ENCODE results near the gene TMEM139. TPM values are rescaled to one million over a fixed set of nuclear protein-coding genes. Genes with fewer than 3 reads are reported as not detected.
A peak's percentile ranks its signal among the peaks of the same experiment; 100 is the strongest.

Gene TMEM139
- total RNA-seq, 1 donor from 2014 or later: not detected

DNA sequence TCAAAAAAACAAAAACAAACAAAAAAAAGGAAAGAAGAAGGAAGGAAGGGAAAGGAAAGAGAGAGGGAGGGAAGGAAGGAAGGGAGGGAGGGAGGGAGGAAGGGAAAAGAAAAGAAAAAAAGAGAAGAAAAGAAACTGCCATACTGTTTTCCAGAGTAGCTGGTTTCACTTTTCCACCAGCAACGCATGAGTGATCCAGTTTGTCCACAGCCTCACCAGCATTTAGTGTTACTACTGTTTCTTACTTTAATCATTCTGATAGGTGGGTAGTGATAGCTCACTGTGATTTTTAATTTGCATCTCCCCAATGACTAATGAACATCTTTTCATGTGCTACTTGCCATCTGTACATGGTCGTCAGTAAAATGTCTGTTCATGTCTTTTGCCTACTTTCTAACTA is 11.9 kb upstream of the TMEM139 start:
- H3K4me1 Mint-ChIP-seq (ENCODE audit: unreplicated experiment): no peaks in the 10 kb centered on the region
- no peak for DNase-seq (ENCODE audit: extremely low spot score, unreplicated experiment)
- no peak overlapping the region for H3K4me3 Mint-ChIP-seq (ENCODE audit: unreplicated experiment)
- H3K9me3 Mint-ChIP-seq (ENCODE audit: unreplicated experiment): no peaks in the 10 kb centered on the region
- TF ChIP-seq, protein P1, sequence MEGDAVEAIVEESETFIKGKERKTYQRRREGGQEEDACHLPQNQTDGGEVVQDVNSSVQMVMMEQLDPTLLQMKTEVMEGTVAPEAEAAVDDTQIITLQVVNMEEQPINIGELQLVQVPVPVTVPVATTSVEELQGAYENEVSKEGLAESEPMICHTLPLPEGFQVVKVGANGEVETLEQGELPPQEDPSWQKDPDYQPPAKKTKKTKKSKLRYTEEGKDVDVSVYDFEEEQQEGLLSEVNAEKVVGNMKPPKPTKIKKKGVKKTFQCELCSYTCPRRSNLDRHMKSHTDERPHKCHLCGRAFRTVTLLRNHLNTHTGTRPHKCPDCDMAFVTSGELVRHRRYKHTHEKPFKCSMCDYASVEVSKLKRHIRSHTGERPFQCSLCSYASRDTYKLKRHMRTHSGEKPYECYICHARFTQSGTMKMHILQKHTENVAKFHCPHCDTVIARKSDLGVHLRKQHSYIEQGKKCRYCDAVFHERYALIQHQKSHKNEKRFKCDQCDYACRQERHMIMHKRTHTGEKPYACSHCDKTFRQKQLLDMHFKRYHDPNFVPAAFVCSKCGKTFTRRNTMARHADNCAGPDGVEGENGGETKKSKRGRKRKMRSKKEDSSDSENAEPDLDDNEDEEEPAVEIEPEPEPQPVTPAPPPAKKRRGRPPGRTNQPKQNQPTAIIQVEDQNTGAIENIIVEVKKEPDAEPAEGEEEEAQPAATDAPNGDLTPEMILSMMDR (IDR thresholded peaks at IDR 0.05): no peak
- H3K27ac Mint-ChIP-seq (ENCODE audit: unreplicated experiment): no peak overlapping the region
- H3K36me3 Mint-ChIP-seq (ENCODE audit: unreplicated experiment): peaks cover 20% of the 10 kb centered on the region
- H3K27me3 Mint-ChIP-seq (ENCODE audit: unreplicated experiment): no peaks in the 10 kb centered on the region

DNA sequence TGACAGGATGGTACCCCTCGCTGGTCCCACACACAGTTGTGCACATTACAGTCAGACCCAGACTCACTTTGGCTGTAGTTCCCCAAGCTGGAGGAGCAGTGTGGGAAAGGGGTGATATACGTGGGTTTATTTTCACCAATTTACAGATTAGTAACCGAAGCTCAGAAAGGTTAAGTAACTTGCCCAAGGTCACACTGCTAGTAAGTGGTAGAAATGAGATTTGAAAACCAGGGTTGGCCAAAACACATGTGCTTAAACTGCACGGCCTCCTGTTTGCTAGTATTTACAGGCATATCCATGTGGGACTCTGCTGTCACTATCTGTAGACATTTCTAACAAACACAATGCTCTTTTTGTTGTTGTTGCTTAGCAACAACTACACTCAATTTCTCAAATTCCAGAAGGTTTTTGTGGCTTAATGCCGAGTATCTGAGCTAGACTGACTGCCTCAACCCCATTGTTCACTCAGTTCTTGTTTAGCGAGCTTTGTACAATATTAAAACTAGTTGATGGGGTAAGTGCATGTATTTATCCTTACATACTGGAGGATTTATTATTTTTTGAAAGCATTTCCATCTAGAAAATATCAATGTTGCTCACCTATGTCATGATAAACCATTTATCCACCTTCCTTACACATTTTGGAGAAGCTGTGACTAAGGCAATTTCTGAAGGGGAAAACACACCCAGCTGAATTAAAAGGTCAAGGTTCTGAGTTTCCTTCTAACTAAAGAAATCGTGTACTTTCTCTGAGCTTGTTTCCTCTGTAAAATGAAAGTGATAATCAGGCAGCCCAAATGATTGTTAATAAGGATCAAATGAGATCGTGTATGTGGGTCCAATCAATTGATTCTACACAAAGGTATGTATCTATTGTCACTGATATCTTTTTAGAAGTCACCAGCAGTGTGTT is 5.3 kb upstream of the TMEM139 start:
- Mint-ChIP-seq H3K4me1 (ENCODE audit: unreplicated experiment) (peaks cover 17% of the 10 kb centered on the region), H3K9me3 (ENCODE audit: unreplicated experiment) (no peaks in the 10 kb centered on the region), H3K36me3 (ENCODE audit: unreplicated experiment) (no peaks in the 10 kb centered on the region), H3K27me3 (ENCODE audit: unreplicated experiment) (no peaks in the 10 kb centered on the region), H3K27ac (ENCODE audit: unreplicated experiment) (peak overlapping the region; percentile 74), H3K4me3 (ENCODE audit: unreplicated experiment) (no peak overlapping the region)
- no peak for DNase-seq (ENCODE audit: extremely low spot score, unreplicated experiment)
- TF ChIP-seq, protein P1 (IDR thresholded peaks at IDR 0.05): no peak

DNA sequence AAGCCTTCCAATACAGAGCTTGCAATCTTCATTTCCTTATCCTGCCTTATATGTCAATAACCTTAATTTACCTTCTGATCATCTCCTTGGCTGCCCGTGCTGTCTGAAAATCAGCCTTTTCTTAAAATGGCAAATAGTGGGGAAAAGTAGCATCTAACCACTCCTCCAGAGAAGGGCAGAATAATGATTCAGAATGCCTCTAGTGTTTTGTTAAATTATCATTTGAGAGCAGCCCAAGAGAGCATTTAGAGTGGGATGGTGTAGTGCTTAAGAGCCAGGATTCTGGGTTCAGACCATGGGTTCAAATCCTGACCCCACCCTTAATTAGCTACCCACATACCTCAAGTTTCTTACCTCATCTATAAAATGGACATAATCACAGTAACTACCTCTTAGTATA is 4.6 kb upstream of the TMEM139 start:
- TF ChIP-seq, protein P1 (IDR thresholded peaks at IDR 0.05): no peak
- H3K36me3 Mint-ChIP-seq (ENCODE audit: unreplicated experiment): no peaks in the 10 kb centered on the region
- H3K4me1 Mint-ChIP-seq (ENCODE audit: unreplicated experiment): peaks cover 17% of the 10 kb centered on the region
- no peaks in the 10 kb centered on the region for H3K9me3 Mint-ChIP-seq (ENCODE audit: unreplicated experiment)
- H3K4me3 Mint-ChIP-seq (ENCODE audit: unreplicated experiment): no peak overlapping the region
- H3K27me3 Mint-ChIP-seq (ENCODE audit: unreplicated experiment): no peaks in the 10 kb centered on the region
- peak overlapping the region; percentile 19 for H3K27ac Mint-ChIP-seq (ENCODE audit: unreplicated experiment)
- DNase-seq (ENCODE audit: extremely low spot score, unreplicated experiment): no peak

DNA sequence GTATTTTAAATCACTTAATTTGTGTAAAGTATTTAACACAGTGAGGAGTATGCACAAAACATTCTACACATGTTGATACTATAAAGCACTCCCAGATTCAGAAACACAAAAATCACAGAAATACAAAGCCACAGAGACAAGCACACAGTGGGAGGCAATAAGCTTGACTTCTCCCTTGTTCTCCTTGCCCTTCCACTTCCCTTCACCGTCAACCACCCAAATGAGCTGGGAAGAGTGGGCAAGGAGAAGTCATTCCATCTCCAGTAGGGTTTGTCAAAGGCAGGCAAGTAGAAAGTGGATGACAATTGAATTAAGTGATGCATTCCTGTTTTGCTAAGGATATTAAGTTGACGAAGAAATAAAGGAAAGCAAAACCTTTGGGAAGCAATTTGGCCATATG is 4.2 kb upstream of the TMEM139 start:
- Mint-ChIP-seq H3K36me3 (ENCODE audit: unreplicated experiment) (no peaks in the 10 kb centered on the region), H3K27ac (ENCODE audit: unreplicated experiment) (peak overlapping the region; percentile 19)
- no peak for DNase-seq (ENCODE audit: extremely low spot score, unreplicated experiment)

DNA sequence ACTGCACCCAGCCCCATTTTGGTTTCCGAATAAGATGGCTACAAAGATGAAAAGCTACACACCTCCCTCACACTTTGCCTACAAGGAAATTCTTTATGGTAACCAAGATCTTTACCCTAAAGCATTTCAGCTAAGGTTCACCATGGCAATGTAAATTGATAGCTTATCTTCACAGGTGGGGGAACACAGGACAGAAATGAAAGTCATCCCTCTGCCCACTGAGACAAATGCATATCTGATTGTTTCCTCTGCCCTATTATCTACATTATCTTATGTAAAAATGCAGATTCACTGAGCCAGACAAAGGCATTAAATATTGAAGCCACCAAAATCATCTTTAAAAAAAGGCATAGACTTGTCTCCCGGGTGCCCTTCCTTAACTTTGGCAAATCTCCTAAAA is 3.2 kb upstream of the TMEM139 start:
- Mint-ChIP-seq H3K9me3 (ENCODE audit: unreplicated experiment) (no peaks in the 10 kb centered on the region), H3K27me3 (ENCODE audit: unreplicated experiment) (no peaks in the 10 kb centered on the region), H3K36me3 (ENCODE audit: unreplicated experiment) (no peaks in the 10 kb centered on the region), H3K4me3 (ENCODE audit: unreplicated experiment) (no peak overlapping the region), H3K4me1 (ENCODE audit: unreplicated experiment) (peaks cover 20% of the 10 kb centered on the region), H3K27ac (ENCODE audit: unreplicated experiment) (no peak overlapping the region)
- DNase-seq (ENCODE audit: extremely low spot score, unreplicated experiment): no peak
- TF ChIP-seq, protein P1 (IDR thresholded peaks at IDR 0.05): no peak

More for the DNA sequence above, 4.2 kb upstream of the TMEM139 start:
- H3K9me3 Mint-ChIP-seq (ENCODE audit: unreplicated experiment): no peaks in the 10 kb centered on the region
- H3K4me3 Mint-ChIP-seq (ENCODE audit: unreplicated experiment): no peak overlapping the region
- no peaks in the 10 kb centered on the region for H3K27me3 Mint-ChIP-seq (ENCODE audit: unreplicated experiment)
- H3K4me1 Mint-ChIP-seq (ENCODE audit: unreplicated experiment): peaks cover 20% of the 10 kb centered on the region
- TF ChIP-seq, protein P1 (IDR thresholded peaks at IDR 0.05): no peak
